Vagina (tissue), 2 donors: Measurements from ENCODE around the gene NRP2. TPM values are rescaled to one million over a fixed set of nuclear protein-coding genes. Genes with fewer than 3 reads are reported as not detected.
A peak's percentile ranks its signal among the peaks of the same experiment; 100 is the strongest.

ENCODE experiments used
- DNase-seq, 2 donors: peaks; one replicate each; pipeline ENCODE4 v3.0.0-alpha.2; 2017; ENCODE audit errors: extremely low spot score in 2 of 2
- H3K27ac ChIP-seq: fragments of 200-600 bp; sonication (generic); one replicate; pipeline ENCODE4 v1.5.1; 2019
- H3K27me3 ChIP-seq: fragments of 200-600 bp; sonication (generic); one replicate; pipeline ENCODE4 v1.5.1; 2019
- H3K36me3 ChIP-seq, 2 donors: fragments of 200-600 bp; sonication (generic); one replicate each; pipeline ENCODE4 v1.5.1; 2017 to 2019
- H3K4me1 ChIP-seq: fragments of 200-600 bp; sonication (generic); one replicate; pipeline ENCODE4 v1.5.1; 2019
- H3K4me3 ChIP-seq, 2 donors: fragments of 200-600 bp; sonication (generic); 1 replicate in 1 of 2; 2 replicates in 1 of 2; pipeline ENCODE4 v1.5.1; 2016 to 2019
- H3K9me3 ChIP-seq: fragments of 200-600 bp; sonication (generic); one replicate; pipeline ENCODE4 v1.5.1; 2019
- CTCF ChIP-seq, 3 experiments: fragments of 450-650 bp in 2 of 3; fragments of 200-600 bp in 1 of 3; sonication (generic) in 1 of 3; IDR thresholded peaks; one replicate each; pipeline ENCODE4 v1.5.1; 2017 to 2019; ENCODE audit warnings: antibody characterized with exemption in 3 of 3, mild to moderate bottlenecking in 2 of 3, moderate library complexity in 2 of 3
- POLR2A ChIP-seq, 2 donors: fragments of 450-650 bp; IDR thresholded peaks; one replicate each; pipeline ENCODE4 v1.6.1; 2017; ENCODE audit warnings: antibody characterized with exemption in 2 of 2, mild to moderate bottlenecking in 2 of 2, moderate library complexity in 2 of 2
- POLR2AphosphoS5 ChIP-seq, 2 donors: sonication (generic); formaldehyde crosslinking; IDR thresholded peaks; one replicate each; pipeline ENCODE4 v1.9.0; 2017; ENCODE audit warnings: antibody characterized with exemption in 2 of 2, mild to moderate bottlenecking in 2 of 2, low read depth in 1 of 2; ENCODE audit not compliant: insufficient read depth in 1 of 2
- intact Hi-C: fragments of 100-400 bp; cut with DNase I; formaldehyde crosslinking; loops from one replicate; pipeline ENCODE4 v1.15.1; 2023
- total RNA-seq: library from RNA; depleted of rRNA; stranded (reverse); fragments of >200 nt; gene quantifications from one replicate; pipeline ENCODE4 v1.2.3, GENCODE V29; 2016

The NRP2 gene
- total RNA-seq, 1 donor from 2014 or later, result 65.6 TPM

- Histone ChIP-seq H3K27me3 (no peaks in the 10 kb centered on the region), H3K4me1 (peaks cover 10% of the 10 kb centered on the region), H3K4me3 (no peak overlapping the region), H3K27ac (peak overlapping the region; percentile 14), H3K36me3 (no peaks in the 10 kb centered on the region), H3K9me3 (no peaks in the 10 kb centered on the region)
- intact Hi-C loops, result no loop called here
- no peak for TF ChIP-seq POLR2AphosphoS5 (IDR thresholded peaks at IDR 0.05; ENCODE audit: insufficient read depth in 1 of 2, low read depth in 1 of 2)
- TF ChIP-seq CTCF (IDR thresholded peaks at IDR 0.05), result no peak
- no peak for TF ChIP-seq POLR2A (IDR thresholded peaks at IDR 0.05)
- no peak for DNase-seq
Measured at GRCh38 chr2:205768341-205768740, 86.0 kb downstream of the NRP2 start.

- H3K27me3 ChIP-seq, result no peaks in the 10 kb centered on the region
- intact Hi-C loops, result no loop called here
- peaks cover 5% of the 10 kb centered on the region for H3K4me1 ChIP-seq
- no peaks in the 10 kb centered on the region for H3K36me3 ChIP-seq
- H3K9me3 ChIP-seq, result no peaks in the 10 kb centered on the region
- no peak overlapping the region for H3K4me3 ChIP-seq
- no peak for DNase-seq
- TF ChIP-seq CTCF (IDR thresholded peaks at IDR 0.05) (no peak), POLR2A (IDR thresholded peaks at IDR 0.05) (no peak), POLR2AphosphoS5 (IDR thresholded peaks at IDR 0.05; ENCODE audit: insufficient read depth in 1 of 2, low read depth in 1 of 2) (no peak)
- H3K27ac ChIP-seq, result peak overlapping the region; percentile 14
Measured at GRCh38 chr2:205768815-205769494, 86.7 kb downstream of the NRP2 start.

- Histone ChIP-seq H3K27me3 (no peaks in the 10 kb centered on the region), H3K27ac (peak overlapping the region; percentile 1), H3K9me3 (no peaks in the 10 kb centered on the region), H3K36me3 (no peaks in the 10 kb centered on the region), H3K4me1 (peaks cover 1% of the 10 kb centered on the region), H3K4me3 (no peak overlapping the region)
- intact Hi-C loops, result no loop called here
- TF ChIP-seq POLR2A (IDR thresholded peaks at IDR 0.05), result no peak
- no peak for DNase-seq
Measured at GRCh38 chr2:205769495-205769850, 87.2 kb downstream of the NRP2 start.

GRCh38 chr2:205769879-205770278, 87.6 kb downstream of the NRP2 start:
- no peak for DNase-seq
- Histone ChIP-seq H3K27me3 (no peaks in the 10 kb centered on the region), H3K4me1 (peaks cover 5% of the 10 kb centered on the region), H3K27ac (peak overlapping the region; percentile 1), H3K9me3 (no peaks in the 10 kb centered on the region), H3K36me3 (no peaks in the 10 kb centered on the region), H3K4me3 (no peak overlapping the region)
- intact Hi-C loops, result no loop called here
- TF ChIP-seq CTCF (IDR thresholded peaks at IDR 0.05) (no peak), POLR2AphosphoS5 (IDR thresholded peaks at IDR 0.05; ENCODE audit: insufficient read depth in 1 of 2, low read depth in 1 of 2) (no peak), POLR2A (IDR thresholded peaks at IDR 0.05) (no peak)

GRCh38 chr2:205770577-205770976, 88.3 kb downstream of the NRP2 start:
- TF ChIP-seq POLR2AphosphoS5 (IDR thresholded peaks at IDR 0.05; ENCODE audit: insufficient read depth in 1 of 2, low read depth in 1 of 2), result no peak
- TF ChIP-seq POLR2A (IDR thresholded peaks at IDR 0.05), result no peak
- TF ChIP-seq CTCF (IDR thresholded peaks at IDR 0.05), result no peak
- intact Hi-C loops, result no loop called here
- peaks cover 8% of the 10 kb centered on the region for H3K4me1 ChIP-seq

More at GRCh38 chr2:205770577-205770976, 88.3 kb downstream of the NRP2 start:
- DNase-seq, result no peak
- peak overlapping the region; percentile 11 for H3K27ac ChIP-seq
- H3K4me3 ChIP-seq, result no peak overlapping the region
- no peaks in the 10 kb centered on the region for H3K36me3 ChIP-seq
- H3K9me3 ChIP-seq, result no peaks in the 10 kb centered on the region
- H3K27me3 ChIP-seq, result no peaks in the 10 kb centered on the region
